IPS DF 4.7 (cell line): ENCODE results near the gene CEP164.

ENCODE experiments used
- DNase-seq: peaks from one replicate; pipeline ENCODE4 v3.0.0-alpha.2; 2013; ENCODE audit warnings: low spot score; ENCODE audit errors: extremely low read depth

CEP164 gene

GRCh38 chr11:117327567-117328374, at the start of gene CEP164:
Gene CEP164, plus strand, starts transcription at chr11:117327854. Its CDS starts 10,733 bp downstream, at chr11:117338587.
- peak; percentile 90 for DNase-seq

GRCh38 chr11:117278347-117278746, 49.3 kb upstream of the CEP164 start:
- DNase-seq: no peak

- no peak for DNase-seq
Measured at GRCh38 chr11:117279711-117280376, 47.8 kb upstream of the CEP164 start.

DNA sequence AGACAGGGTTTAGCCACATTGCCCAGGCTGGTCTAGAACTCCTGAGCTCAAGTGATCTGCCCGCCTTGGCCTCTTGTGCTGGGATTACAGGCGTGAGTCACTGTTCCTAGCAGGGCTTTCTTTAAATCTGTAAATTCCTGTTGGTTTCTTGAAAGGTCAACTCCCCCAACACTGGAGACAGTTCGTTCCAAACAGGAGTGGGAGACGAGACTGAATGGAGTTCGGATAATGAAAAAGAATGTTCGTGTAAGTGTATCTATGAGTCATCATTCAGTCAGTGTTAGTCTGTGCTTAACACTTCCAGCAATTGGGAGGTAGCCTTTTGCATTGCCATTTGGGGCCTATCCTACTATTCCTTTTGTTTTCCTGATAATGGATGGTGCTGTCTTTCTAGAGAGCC, 46.5 kb upstream of the CEP164 start:
- DNase-seq: no peak

- no peak for DNase-seq
Measured at GRCh38 chr11:117281869-117282268, 45.8 kb upstream of the CEP164 start.

- DNase-seq: no peak
Measured at GRCh38 chr11:117282956-117283355, 44.7 kb upstream of the CEP164 start.

GRCh38 chr11:117284053-117284452, 43.6 kb upstream of the CEP164 start:
- DNase-seq: no peak

- no peak for DNase-seq
Measured at GRCh38 chr11:117286588-117286987, 41.1 kb upstream of the CEP164 start.

DNA sequence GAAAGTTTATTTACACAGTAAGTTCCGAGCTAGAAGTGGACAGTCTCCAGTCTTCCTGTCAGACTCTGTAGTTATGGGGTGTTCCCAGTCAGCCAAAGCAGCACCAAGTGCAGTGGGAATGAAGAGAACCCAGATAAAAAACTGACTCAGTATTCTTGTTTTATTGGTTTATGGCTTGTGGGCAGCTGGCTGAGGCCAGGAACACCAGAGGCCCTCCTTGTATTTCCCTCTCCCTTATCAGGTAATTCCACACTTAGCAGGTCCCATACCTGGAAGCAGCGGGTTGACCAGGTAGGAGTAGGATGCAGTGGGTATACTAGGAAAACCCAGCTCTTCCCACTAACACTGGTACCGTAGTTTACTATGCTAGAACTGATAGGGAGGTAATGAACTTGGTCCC, 40.0 kb upstream of the CEP164 start:
- no peak for DNase-seq

- DNase-seq: no peak
Measured at GRCh38 chr11:117289795-117290194, 37.9 kb upstream of the CEP164 start.

DNA sequence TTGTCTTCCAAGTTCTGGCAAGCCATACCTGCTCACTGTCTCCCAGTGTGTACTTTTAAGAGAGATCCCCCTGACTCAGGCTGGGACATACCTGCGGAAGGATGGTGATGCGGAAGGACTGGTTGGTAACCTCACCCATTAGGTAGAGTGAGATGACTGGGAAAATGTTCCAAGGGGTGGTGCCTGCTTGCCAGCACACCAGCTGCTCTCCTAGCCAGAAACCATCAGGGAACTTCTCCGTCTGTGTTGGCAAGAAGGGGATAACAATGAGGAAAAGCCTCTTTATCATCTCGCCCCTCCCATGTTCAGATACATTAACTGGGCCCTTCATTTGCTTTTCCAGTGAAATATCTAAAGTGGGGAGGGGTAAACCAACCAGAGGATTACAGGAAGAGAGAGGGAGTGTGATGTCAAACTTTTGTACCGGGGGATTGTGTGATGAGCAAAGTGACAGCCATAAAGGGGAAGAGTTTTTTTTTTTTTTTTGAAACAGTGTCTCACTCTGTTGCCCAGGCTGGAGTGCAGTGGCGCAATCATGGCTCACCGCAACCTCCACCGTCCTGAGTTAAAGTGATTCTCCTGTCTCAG, 36.8 kb upstream of the CEP164 start, which contains the start of gene BACE1-AS:
Gene BACE1-AS, plus strand, starts transcription at position 538 of the 588 bp plus-strand sequence.
- no peak for DNase-seq

DNA sequence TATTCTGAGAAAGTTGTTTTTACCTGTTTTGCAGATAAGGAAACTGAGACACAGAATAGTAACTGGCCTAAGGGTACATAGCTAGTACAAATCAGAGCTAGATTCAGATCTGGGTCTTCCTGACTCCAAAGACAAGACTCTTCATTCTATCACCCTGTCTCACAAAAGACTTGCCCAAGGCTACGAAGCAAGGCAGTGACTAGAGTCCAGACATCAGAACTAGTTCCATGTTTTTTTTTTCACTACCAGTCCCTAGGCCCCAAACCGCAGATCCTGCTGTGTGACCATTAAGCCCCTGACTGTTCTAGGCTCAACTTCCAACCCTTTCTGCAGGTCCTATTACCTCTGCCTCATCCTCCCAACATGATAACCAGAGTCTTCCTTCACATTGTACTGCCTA, 35.0 kb upstream of the CEP164 start:
- no peak for DNase-seq

- DNase-seq: no peak
Measured at GRCh38 chr11:117295438-117296137, 32.1 kb upstream of the CEP164 start.

DNA sequence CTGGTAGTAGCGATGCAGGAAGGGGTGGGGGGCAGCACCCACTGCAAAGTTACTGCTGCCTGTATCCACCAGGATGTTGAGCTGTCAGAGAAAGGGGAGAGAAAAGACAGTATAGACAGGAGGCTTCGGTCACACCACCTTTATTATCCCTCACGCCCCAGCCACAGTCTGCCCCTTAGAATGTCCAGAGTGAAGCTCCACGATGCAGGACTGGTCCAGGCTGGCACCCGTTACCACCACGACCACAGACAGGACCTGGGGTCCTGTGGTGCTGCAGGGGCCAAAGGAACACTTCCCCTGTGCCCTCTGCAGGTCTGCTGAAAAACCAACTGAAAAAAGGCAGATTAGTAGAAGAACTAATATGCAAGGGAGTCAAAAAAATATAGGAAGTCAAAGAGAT, 30.8 kb upstream of the CEP164 start:
- no peak for DNase-seq

DNA sequence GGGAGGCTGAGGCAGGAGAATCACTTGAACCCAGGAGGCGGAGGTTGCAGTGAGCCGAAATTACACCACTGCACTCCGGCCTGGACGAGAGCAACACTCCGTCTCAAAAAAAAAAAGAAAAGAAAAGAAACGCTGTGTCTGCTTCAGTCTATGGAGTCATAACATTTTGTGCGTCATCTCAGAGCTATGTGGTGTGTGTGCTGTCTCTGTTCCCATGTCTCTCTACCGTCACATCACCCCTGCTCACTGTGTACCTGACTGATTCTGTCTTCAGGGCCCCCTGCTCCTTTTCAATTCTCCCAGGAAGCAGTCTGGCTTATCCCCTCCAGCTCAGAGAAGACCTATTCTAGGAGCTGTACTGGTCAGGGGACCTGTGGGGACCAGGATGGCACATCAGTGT, 29.5 kb upstream of the CEP164 start:
- DNase-seq: no peak

DNA sequence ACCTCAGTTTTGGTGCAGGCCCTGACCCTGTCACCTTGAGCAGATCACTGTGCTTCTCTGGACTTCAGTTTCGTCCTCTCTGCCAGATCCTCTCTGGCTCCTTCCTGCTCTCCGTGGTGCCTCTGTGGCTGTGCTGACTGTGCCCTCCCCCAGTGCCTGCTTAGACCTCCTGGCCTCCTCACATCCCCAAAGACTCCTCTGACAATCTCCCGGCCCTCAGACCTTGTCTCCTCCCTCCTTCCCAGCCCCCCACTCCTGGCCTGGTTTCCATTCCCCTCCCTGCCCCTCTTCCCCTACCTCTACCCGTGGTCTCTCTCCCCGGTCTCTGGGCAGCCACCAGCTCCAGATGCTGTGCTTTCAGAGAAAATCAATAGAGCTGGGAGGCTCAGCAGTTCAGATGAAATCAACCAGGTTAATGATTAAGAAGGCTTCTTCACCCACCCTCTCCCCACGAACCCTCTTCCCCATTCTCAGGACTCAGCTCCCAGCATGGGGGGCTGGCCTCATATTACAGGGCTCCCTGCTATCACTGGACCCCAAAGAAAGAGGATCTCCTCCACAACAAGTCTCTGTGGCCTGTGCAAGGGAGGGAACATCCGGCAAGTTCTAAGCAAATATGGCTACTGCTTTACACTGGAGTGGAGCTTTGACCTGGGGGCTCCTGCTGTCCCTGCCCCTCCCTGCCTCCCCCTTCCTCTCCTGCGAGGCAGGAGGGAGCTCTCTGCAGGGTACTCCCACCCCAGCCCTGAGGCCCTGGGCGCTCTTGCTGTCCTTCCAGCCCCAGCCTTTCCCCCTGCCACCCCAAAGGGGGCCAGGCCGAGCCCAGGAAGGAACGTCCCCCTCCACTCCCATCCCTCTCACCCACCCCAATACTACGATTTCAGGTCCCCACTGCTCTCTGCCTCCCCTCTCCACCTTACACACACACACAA, 28.0 kb upstream of the CEP164 start:
- DNase-seq: no peak

GRCh38 chr11:117300283-117300663, 27.4 kb upstream of the CEP164 start:
- no peak for DNase-seq

GRCh38 chr11:117300773-117301172, 26.9 kb upstream of the CEP164 start:
- no peak for DNase-seq

- DNase-seq: no peak
Measured at GRCh38 chr11:117302228-117302627, 25.4 kb upstream of the CEP164 start.

DNA sequence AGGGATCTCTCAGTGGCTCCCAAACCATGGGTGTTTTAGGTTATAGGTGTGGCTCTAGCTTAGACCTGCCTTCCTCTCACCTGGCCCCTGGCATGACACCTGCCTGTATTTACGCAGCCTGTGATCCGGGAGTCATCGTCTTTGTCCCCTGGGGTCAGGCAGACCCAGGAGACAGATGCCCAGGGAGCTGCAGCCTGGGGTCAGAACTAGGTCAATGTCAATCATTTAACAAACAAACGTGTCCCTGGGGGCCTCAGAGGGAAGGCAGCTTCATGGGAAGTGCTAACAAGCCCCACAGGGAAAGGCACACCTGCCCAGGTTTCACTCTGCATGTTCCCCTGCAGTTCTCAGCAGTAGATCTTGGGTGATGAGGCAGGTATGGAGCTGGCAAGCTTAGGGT, 24.6 kb upstream of the CEP164 start:
- DNase-seq: no peak
